GM19351 (cell line): ENCODE measurements around the gene HVCN1.
"Not testable (repeated sequence)": the region's sequence is repeated elsewhere in the genome, so short reads cannot be mapped to it uniquely, and the experiment has no call there.

Source experiments
- ATAC-seq: cut with Tn5 transposase; IDR thresholded peaks from one replicate; pipeline ENCODE4 v1.9.1; 2021; ENCODE audit warnings: mild to moderate bottlenecking, moderate library complexity; ENCODE audit not compliant: unreplicated experiment

HVCN1 gene

GRCh38 chr12:110668480-110669192 is 20.3 kb downstream of the HVCN1 start:
- no peak for ATAC-seq

GRCh38 chr12:110667671-110668070 is 21.2 kb downstream of the HVCN1 start:
- no peak for ATAC-seq

GRCh38 chr12:110666892-110667291 is 22.0 kb downstream of the HVCN1 start:
- ATAC-seq, result no peak

- ATAC-seq, result peak; percentile 91
Measured at GRCh38 chr12:110661337-110661972, 27.5 kb downstream of the HVCN1 start.

GRCh38 chr12:110658878-110659277 is 30.0 kb downstream of the HVCN1 start:
- no peak for ATAC-seq

GRCh38 chr12:110658242-110658641 is 30.7 kb downstream of the HVCN1 start:
- no peak for ATAC-seq

GRCh38 chr12:110657747-110658146 is 31.2 kb downstream of the HVCN1 start:
- no peak for ATAC-seq

GRCh38 chr12:110656071-110656655 is 32.8 kb downstream of the HVCN1 start:
- no peak for ATAC-seq

GRCh38 chr12:110654238-110654637 is 34.7 kb downstream of the HVCN1 start:
- ATAC-seq, result not testable (repeated sequence)

GRCh38 chr12:110649341-110649847 is 39.5 kb downstream of the HVCN1 start:
- no peak for ATAC-seq

- peak; percentile 59 for ATAC-seq
Measured at GRCh38 chr12:110647631-110648040, 41.3 kb downstream of the HVCN1 start.

- ATAC-seq, result no peak
Measured at GRCh38 chr12:110641521-110641920, 47.4 kb downstream of the HVCN1 start.

GRCh38 chr12:110640275-110641025 is 48.5 kb downstream of the HVCN1 start:
- ATAC-seq, result no peak

- no peak for ATAC-seq
Measured at GRCh38 chr12:110639336-110640141, 49.4 kb downstream of the HVCN1 start.

GRCh38 chr12:110638796-110639195 is 50.1 kb downstream of the HVCN1 start:
- ATAC-seq, result no peak

GRCh38 chr12:110637869-110638441 is 51.0 kb downstream of the HVCN1 start:
- no peak for ATAC-seq

GRCh38 chr12:110636516-110636915 is 52.4 kb downstream of the HVCN1 start:
- ATAC-seq, result no peak

GRCh38 chr12:110635055-110635454 is 53.9 kb downstream of the HVCN1 start:
- ATAC-seq, result no peak

- ATAC-seq, result no peak
Measured at GRCh38 chr12:110627500-110628195, 61.3 kb downstream of the HVCN1 start.
